NCI-H1105 (cell line): ENCODE measurements around the gene FUBP3.

Source experiments
- DNase-seq: peaks from one replicate; lab custom pipeline; 2025; lab: John Stamatoyannopoulos, UW

Gene FUBP3

GRCh38 chr9:130608554-130609134 is 29.3 kb downstream of the FUBP3 start:
- DNase-seq, result no peak

GRCh38 chr9:130609163-130609562 is 29.8 kb downstream of the FUBP3 start:
- DNase-seq, result no peak

GRCh38 chr9:130610862-130611707 is 31.7 kb downstream of the FUBP3 start:
- no peak for DNase-seq

GRCh38 chr9:130616451-130616850 is 37.1 kb downstream of the FUBP3 start:
- DNase-seq, result no peak

- DNase-seq, result no peak
These were observed 44.1 kb downstream of the FUBP3 start for GRCh38 chr9:130623466-130623865.

GRCh38 chr9:130624154-130624553 is 44.8 kb downstream of the FUBP3 start:
- no peak for DNase-seq

GRCh38 chr9:130626249-130626996 is 47.0 kb downstream of the FUBP3 start:
- no peak for DNase-seq

- DNase-seq, result no peak
These were observed 47.7 kb downstream of the FUBP3 start for GRCh38 chr9:130627051-130627450.

- DNase-seq, result no peak
These were observed 48.8 kb downstream of the FUBP3 start for GRCh38 chr9:130627896-130628792.

- no peak for DNase-seq
These were observed 50.2 kb downstream of the FUBP3 start for GRCh38 chr9:130629443-130630070.

GRCh38 chr9:130630071-130630450 is 50.7 kb downstream of the FUBP3 start:
- DNase-seq, result no peak

- no peak for DNase-seq
These were observed 51.3 kb downstream of the FUBP3 start for GRCh38 chr9:130630506-130631330.

- DNase-seq, result no peak
These were observed 52.1 kb downstream of the FUBP3 start for GRCh38 chr9:130631331-130632080.

GRCh38 chr9:130632081-130632710 is 52.8 kb downstream of the FUBP3 start:
- no peak for DNase-seq

GRCh38 chr9:130632841-130633240 is 53.5 kb downstream of the FUBP3 start:
- no peak for DNase-seq

- DNase-seq, result no peak
These were observed 54.2 kb downstream of the FUBP3 start for GRCh38 chr9:130633336-130634190.

- DNase-seq, result no peak
These were observed 54.9 kb downstream of the FUBP3 start for GRCh38 chr9:130634191-130634768.

- DNase-seq, result no peak
These were observed 55.4 kb downstream of the FUBP3 start for GRCh38 chr9:130634801-130635200.
